Measurements from ENCODE around the gene ERC2. TPM values are rescaled to one million over a fixed set of nuclear protein-coding genes. Genes with fewer than 3 reads are reported as not detected.

Gene ERC2
- total RNA-seq, 6 donors from 2014 or later = 0.67 to 14.7 (median 1.3) TPM

DNA sequence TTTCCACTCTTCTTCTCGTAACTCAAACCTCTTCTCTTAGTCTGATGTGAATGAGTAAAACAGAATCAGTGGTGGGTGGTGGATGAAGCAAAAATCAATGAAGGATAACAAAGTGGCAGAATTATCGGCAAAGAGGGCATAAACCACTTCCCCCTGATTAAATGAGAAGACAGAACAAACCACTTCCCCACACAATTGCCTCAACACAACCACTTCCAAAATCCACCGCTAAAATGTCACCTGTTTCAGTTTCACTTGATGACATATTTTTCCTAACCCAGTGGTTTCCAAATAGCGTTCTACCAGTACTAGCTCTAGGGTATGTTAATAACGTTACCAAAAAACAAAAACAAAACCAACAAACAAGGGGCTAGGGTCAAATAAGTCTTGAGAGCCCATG is 502.5 kb downstream of the ERC2 start:
- no peak for ATAC-seq (ENCODE audit: low FRiP score in 2 of 2)
- DNase-seq = no peak
- Histone ChIP-seq H3K27me3 (no peaks in the 10 kb centered on the region), H3K36me3 (no peaks in the 10 kb centered on the region), H3K27ac (no peak overlapping the region), H3K4me3 (no peak overlapping the region), H3K4me1 (no peaks in the 10 kb centered on the region), H3K9me3 (no peaks in the 10 kb centered on the region)
- WGBS, 2 donors = 81 to 89% methylated on average over 5 of the region's 5 CpGs
- TF ChIP-seq, protein P1, sequence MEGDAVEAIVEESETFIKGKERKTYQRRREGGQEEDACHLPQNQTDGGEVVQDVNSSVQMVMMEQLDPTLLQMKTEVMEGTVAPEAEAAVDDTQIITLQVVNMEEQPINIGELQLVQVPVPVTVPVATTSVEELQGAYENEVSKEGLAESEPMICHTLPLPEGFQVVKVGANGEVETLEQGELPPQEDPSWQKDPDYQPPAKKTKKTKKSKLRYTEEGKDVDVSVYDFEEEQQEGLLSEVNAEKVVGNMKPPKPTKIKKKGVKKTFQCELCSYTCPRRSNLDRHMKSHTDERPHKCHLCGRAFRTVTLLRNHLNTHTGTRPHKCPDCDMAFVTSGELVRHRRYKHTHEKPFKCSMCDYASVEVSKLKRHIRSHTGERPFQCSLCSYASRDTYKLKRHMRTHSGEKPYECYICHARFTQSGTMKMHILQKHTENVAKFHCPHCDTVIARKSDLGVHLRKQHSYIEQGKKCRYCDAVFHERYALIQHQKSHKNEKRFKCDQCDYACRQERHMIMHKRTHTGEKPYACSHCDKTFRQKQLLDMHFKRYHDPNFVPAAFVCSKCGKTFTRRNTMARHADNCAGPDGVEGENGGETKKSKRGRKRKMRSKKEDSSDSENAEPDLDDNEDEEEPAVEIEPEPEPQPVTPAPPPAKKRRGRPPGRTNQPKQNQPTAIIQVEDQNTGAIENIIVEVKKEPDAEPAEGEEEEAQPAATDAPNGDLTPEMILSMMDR (IDR thresholded peaks at IDR 0.05) = no peak
- TF ChIP-seq POLR2AphosphoS5 (IDR thresholded peaks at IDR 0.05) (no peak), EP300 (IDR thresholded peaks at IDR 0.05) (no peak), POLR2A (IDR thresholded peaks at IDR 0.05) (no peak)

DNA sequence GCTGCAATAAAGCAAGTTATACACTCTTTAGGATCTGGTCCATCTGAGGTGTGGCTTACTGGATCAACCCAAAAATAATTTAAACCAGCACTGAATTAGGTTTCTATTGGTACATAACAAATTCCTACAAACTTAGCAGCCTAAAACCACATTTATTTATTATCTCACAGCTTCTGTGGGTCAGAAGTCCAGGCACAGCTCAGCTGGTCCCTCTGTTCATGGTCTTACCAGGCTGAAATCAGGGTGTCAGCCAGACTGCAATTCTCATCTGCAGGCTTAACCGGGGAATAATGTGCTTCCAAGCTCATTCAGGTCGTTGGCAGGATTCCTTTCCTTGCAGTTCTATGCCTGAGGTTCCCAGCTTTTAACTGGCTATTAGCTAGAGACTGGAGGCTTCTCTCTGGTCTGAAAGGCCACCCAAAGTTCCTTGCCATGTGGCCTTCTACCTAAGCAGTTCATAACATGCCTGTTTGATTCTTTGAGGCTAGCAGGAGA is 503.7 kb downstream of the ERC2 start:
- H3K27me3 ChIP-seq = no peaks in the 10 kb centered on the region
- ATAC-seq (ENCODE audit: low FRiP score in 2 of 2) = no peak
- 63% methylated on average over 2 of the region's 2 CpGs for WGBS, 2 donors
- TF ChIP-seq EP300 (IDR thresholded peaks at IDR 0.05) = no peak
- TF ChIP-seq POLR2A (IDR thresholded peaks at IDR 0.05) = no peak
- TF ChIP-seq, protein P1 (IDR thresholded peaks at IDR 0.05) = no peak
- no peak for TF ChIP-seq POLR2AphosphoS5 (IDR thresholded peaks at IDR 0.05)
- H3K9me3 ChIP-seq = no peaks in the 10 kb centered on the region
- H3K36me3 ChIP-seq = no peaks in the 10 kb centered on the region
- no peak overlapping the region for H3K4me3 ChIP-seq
- H3K27ac ChIP-seq = no peak overlapping the region
- no peaks in the 10 kb centered on the region for H3K4me1 ChIP-seq
- DNase-seq = no peak

DNA sequence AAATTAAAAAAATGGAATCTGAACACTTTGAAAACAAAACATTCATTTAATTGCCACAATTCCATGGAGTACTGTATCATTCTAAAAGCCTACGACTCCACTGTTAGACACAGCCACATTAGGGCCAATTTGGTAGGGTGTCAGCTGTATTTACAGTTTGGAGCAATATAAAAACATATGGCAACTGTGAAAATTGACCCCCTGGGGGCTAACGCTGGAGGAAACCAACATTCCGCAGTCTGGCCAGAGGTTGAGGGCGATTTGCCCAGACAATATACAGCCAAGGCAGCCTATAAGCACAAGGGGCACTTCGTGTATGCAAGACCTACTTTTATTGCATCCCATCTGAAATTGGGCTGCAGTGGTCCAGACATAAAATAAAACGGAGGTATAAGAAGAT is 504.7 kb downstream of the ERC2 start:
- ATAC-seq (ENCODE audit: low FRiP score in 2 of 2) = no peak
- Histone ChIP-seq H3K27me3 (no peaks in the 10 kb centered on the region), H3K4me3 (no peak overlapping the region), H3K9me3 (no peaks in the 10 kb centered on the region), H3K27ac (no peak overlapping the region), H3K36me3 (no peaks in the 10 kb centered on the region), H3K4me1 (no peaks in the 10 kb centered on the region)
- TF ChIP-seq EP300 (IDR thresholded peaks at IDR 0.05) (no peak), POLR2A (IDR thresholded peaks at IDR 0.05) (no peak), POLR2AphosphoS5 (IDR thresholded peaks at IDR 0.05) (no peak)
- TF ChIP-seq, protein P1 (IDR thresholded peaks at IDR 0.05) = no peak
- DNase-seq = no peak
- 83% methylated on average over 6 of the region's 6 CpGs for WGBS, 2 donors

DNA sequence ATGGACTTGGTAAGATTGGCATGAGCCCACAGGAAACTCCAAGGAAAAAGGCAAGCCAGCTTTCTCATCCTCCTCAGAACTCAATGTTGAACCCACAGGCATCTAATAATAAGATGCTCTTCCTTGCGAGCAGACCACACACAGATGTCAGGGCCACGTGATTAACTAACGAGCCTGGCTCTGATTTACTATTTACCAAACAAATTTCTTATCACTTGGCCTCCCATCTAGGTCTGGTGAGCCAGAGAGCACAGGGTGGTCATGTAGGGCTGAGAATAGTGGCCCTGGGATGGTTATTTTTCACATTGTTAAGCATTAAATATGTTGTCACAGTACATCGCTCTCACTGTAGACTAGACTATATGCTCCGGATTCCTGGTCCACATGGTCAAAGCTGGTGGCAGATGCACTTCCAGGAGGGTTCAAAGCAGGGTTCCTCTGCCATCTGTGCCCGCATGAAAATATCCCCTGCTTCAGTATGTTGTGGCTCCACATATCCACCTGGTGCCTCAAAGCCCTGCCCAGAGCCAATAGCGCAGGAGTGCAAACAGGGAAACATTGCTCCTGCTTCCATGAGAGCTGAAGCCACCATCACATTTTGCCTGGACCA is 508.7 kb downstream of the ERC2 start:
- Histone ChIP-seq H3K9me3 (no peaks in the 10 kb centered on the region), H3K4me1 (no peaks in the 10 kb centered on the region), H3K36me3 (no peaks in the 10 kb centered on the region), H3K4me3 (no peak overlapping the region), H3K27ac (no peak overlapping the region), H3K27me3 (no peaks in the 10 kb centered on the region)
- ATAC-seq (ENCODE audit: low FRiP score in 2 of 2) = no peak
- no peak for DNase-seq
- 77 to 81% methylated on average over 6 to 7 of the region's 7 CpGs for WGBS, 2 donors
- TF ChIP-seq EP300 (IDR thresholded peaks at IDR 0.05) (no peak), POLR2AphosphoS5 (IDR thresholded peaks at IDR 0.05) (no peak), POLR2A (IDR thresholded peaks at IDR 0.05) (no peak)
- TF ChIP-seq, protein P1 (IDR thresholded peaks at IDR 0.05) = no peak

DNA sequence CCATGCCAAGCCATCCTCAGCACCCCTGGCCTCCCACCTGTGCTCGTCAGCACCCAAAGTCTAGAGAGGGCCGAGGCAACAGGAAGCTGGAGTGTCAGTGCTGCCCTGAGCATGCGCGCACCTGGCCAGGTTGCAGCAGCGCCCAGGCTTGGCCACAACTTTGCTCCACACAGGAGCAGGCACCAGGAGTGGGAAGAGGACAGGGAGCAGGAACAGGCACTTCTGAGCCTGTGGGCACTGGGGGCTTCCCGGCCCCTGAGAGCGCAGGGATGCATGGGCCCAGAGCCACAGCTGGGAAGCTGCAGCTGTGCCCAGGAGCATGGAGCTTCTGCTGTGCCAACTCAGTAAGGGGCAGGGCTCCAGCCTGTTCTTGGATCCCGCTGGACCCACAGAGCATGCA is 509.7 kb downstream of the ERC2 start:
- ATAC-seq (ENCODE audit: low FRiP score in 2 of 2) (no peak), DNase-seq (peak in 1 of 2 donors; percentile 60)
- no peaks in the 10 kb centered on the region for H3K4me1 ChIP-seq
- no peak for TF ChIP-seq POLR2AphosphoS5 (IDR thresholded peaks at IDR 0.05)
- TF ChIP-seq POLR2A (IDR thresholded peaks at IDR 0.05) = no peak
- TF ChIP-seq EP300 (IDR thresholded peaks at IDR 0.05) = no peak
- no peaks in the 10 kb centered on the region for H3K36me3 ChIP-seq
- whole genome bisulfite sequencing, 2 donors = 89 to 90% methylated on average over 4 to 8 of the region's 8 CpGs
- no peak overlapping the region for H3K27ac ChIP-seq
- H3K4me3 ChIP-seq = no peak overlapping the region
- no peaks in the 10 kb centered on the region for H3K9me3 ChIP-seq
- no peaks in the 10 kb centered on the region for H3K27me3 ChIP-seq

All from upper lobe of left lung (tissue), 6 donors.